ENCODE results near the gene SLC6A19. TPM values are rescaled to one million over a fixed set of nuclear protein-coding genes. Genes with fewer than 3 reads are reported as not detected.

Gene SLC6A19
- polyA plus RNA-seq, 3 donors = 38.8 to 77.6 (median 55.8) TPM

GRCh38 chr5:1164696-1165630, 36.4 kb upstream of the SLC6A19 start:
- no peak for DNase-seq (ENCODE audit: low read depth in 3 of 3, low spot score in 2 of 3)

- no peak for DNase-seq (ENCODE audit: low read depth in 3 of 3, low spot score in 2 of 3)
These were observed 35.5 kb upstream of the SLC6A19 start for GRCh38 chr5:1165864-1166263.

- DNase-seq (ENCODE audit: low read depth in 3 of 3, low spot score in 2 of 3) = no peak
These were observed 35.0 kb upstream of the SLC6A19 start for GRCh38 chr5:1166370-1166769.

GRCh38 chr5:1167361-1167727, 34.1 kb upstream of the SLC6A19 start:
- DNase-seq (ENCODE audit: low read depth in 3 of 3, low spot score in 2 of 3) = no peak

- peak; percentile 54 to 70 (median 65) for DNase-seq (ENCODE audit: low read depth in 3 of 3, low spot score in 2 of 3)
These were observed 33.4 kb upstream of the SLC6A19 start for GRCh38 chr5:1167728-1168709.

GRCh38 chr5:1168796-1169195, 32.6 kb upstream of the SLC6A19 start:
- no peak for DNase-seq (ENCODE audit: low read depth in 3 of 3, low spot score in 2 of 3)

- no peak for DNase-seq (ENCODE audit: low read depth in 3 of 3, low spot score in 2 of 3)
These were observed 31.9 kb upstream of the SLC6A19 start for GRCh38 chr5:1169211-1170115.

GRCh38 chr5:1171340-1171941, 30.0 kb upstream of the SLC6A19 start:
- DNase-seq (ENCODE audit: low read depth in 3 of 3, low spot score in 2 of 3) = no peak

- DNase-seq (ENCODE audit: low read depth in 3 of 3, low spot score in 2 of 3) = no peak
These were observed 29.3 kb upstream of the SLC6A19 start for GRCh38 chr5:1172007-1172581.

GRCh38 chr5:1172670-1173404, 28.6 kb upstream of the SLC6A19 start:
- no peak for DNase-seq (ENCODE audit: low read depth in 3 of 3, low spot score in 2 of 3)

GRCh38 chr5:1173485-1174070, 27.8 kb upstream of the SLC6A19 start:
- no peak for DNase-seq (ENCODE audit: low read depth in 3 of 3, low spot score in 2 of 3)

GRCh38 chr5:1174122-1174936, 27.1 kb upstream of the SLC6A19 start:
- DNase-seq (ENCODE audit: low read depth in 3 of 3, low spot score in 2 of 3) = no peak

- no peak for DNase-seq (ENCODE audit: low read depth in 3 of 3, low spot score in 2 of 3)
These were observed 26.4 kb upstream of the SLC6A19 start for GRCh38 chr5:1175015-1175414.

GRCh38 chr5:1175801-1176472, 25.5 kb upstream of the SLC6A19 start:
- no peak for DNase-seq (ENCODE audit: low read depth in 3 of 3, low spot score in 2 of 3)

GRCh38 chr5:1176473-1177391, 24.7 kb upstream of the SLC6A19 start:
- DNase-seq (ENCODE audit: low read depth in 3 of 3, low spot score in 2 of 3) = no peak
